ENCODE data around the gene MEF2B.
"Not testable (repeated sequence)": the region's sequence is repeated elsewhere in the genome, so short reads cannot be mapped to it uniquely, and the experiment has no call there.

The MEF2B gene

DNA sequence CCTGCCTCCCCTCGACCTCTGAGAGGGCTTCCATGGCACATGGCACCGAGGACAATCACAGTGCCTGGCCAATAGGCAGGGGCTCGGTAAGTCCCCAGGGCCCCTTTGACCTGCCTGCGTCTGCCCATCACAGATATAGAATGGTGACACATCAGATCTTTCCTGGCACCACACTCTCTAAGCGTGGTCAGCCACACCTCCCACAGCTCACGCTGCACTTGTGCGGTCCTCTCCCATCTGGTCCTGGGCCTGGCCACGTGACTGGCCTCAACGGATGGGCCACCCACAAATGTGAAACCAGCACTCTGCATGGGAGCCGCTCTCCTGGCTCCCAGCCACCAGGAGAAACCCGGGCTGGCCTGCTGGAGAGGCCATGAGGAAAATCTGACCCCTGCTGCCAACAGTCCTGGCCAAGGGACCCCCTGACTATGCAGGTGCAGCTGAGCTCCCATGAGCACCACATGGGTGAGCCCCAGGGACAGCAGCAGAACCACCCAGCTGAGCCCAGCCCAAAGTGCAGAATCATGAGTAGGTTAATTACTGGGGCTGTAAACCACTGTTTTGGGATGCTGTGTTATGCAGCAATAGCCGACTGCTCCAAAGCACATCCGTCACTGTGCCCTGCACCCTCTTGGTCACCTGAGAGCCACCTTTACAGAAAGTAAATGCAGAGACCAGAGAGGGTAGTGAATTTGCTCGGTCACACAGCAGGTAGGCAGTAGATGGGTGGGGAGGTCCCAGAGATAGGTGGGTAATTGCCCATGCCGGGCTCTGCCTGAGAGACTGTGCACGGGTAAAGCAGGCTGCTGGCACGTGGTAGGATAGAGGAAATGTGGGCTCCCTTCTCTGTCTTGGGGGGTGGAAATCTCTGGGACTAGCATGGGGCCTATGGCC lies 9.7 kb upstream of the MEF2B start:
- no peak for DNase-seq (ENCODE audit: low read depth)
- no peak overlapping the region for H3K4me3 ChIP-seq (ENCODE audit: low read length)
- TF ChIP-seq, protein P1, sequence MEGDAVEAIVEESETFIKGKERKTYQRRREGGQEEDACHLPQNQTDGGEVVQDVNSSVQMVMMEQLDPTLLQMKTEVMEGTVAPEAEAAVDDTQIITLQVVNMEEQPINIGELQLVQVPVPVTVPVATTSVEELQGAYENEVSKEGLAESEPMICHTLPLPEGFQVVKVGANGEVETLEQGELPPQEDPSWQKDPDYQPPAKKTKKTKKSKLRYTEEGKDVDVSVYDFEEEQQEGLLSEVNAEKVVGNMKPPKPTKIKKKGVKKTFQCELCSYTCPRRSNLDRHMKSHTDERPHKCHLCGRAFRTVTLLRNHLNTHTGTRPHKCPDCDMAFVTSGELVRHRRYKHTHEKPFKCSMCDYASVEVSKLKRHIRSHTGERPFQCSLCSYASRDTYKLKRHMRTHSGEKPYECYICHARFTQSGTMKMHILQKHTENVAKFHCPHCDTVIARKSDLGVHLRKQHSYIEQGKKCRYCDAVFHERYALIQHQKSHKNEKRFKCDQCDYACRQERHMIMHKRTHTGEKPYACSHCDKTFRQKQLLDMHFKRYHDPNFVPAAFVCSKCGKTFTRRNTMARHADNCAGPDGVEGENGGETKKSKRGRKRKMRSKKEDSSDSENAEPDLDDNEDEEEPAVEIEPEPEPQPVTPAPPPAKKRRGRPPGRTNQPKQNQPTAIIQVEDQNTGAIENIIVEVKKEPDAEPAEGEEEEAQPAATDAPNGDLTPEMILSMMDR (IDR thresholded peaks at IDR 0.05; ENCODE audit: insufficient read depth, low read depth, low read length, missing control alignments), result no peak

GRCh38 chr19:19176950-19177349 lies 6.9 kb upstream of the MEF2B start:
- H3K4me3 ChIP-seq (ENCODE audit: low read length), result no peak overlapping the region
- DNase-seq (ENCODE audit: low read depth), result no peak
- TF ChIP-seq, protein P1 (IDR thresholded peaks at IDR 0.05; ENCODE audit: insufficient read depth, low read depth, low read length, missing control alignments), result no peak

DNA sequence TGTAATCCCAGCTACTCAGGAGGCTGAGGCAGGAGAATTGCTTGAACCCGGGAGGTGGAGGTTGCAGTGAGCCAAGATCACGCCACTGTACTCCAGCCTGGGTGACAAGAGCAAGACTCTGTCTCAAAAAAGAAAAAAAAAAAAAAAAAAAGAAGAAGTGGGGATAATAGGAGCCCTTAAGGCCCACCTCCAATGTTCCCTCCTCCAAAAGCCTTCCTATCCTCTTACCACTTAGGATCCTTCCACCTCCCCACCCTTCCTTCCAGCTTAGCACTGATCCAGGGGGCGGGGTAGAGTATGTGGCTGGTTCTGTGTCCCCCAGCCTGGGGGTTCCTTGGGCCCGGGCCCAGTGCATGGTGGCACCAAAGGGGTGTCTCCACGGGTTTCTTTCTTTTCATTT lies 3.2 kb upstream of the MEF2B start:
- not testable (repeated sequence) for DNase-seq (ENCODE audit: low read depth); H3K4me3 ChIP-seq (ENCODE audit: low read length)

- TF ChIP-seq, protein P1 (IDR thresholded peaks at IDR 0.05; ENCODE audit: insufficient read depth, low read depth, low read length, missing control alignments), result no peak
- no peak for DNase-seq (ENCODE audit: low read depth)
- H3K4me3 ChIP-seq (ENCODE audit: low read length), result no peak overlapping the region
Measured at GRCh38 chr19:19171821-19172532, 1.9 kb upstream of the MEF2B start.

GRCh38 chr19:19170873-19171672 lies 1.0 kb upstream of the MEF2B start:
- no peak overlapping the region for H3K4me3 ChIP-seq (ENCODE audit: low read length)
- no peak for DNase-seq (ENCODE audit: low read depth)
- TF ChIP-seq, protein P1 (IDR thresholded peaks at IDR 0.05; ENCODE audit: insufficient read depth, low read depth, low read length, missing control alignments), result no peak

- TF ChIP-seq, protein P1 (IDR thresholded peaks at IDR 0.05; ENCODE audit: insufficient read depth, low read depth, low read length, missing control alignments), result no peak
- no peak for DNase-seq (ENCODE audit: low read depth)
- H3K4me3 ChIP-seq (ENCODE audit: low read length), result no peak overlapping the region
Measured at GRCh38 chr19:19169236-19170052, 619 bp downstream of the MEF2B start.

All from epithelial cell of esophagus (primary cell).